LNCaP clone FGC (cell line): ENCODE results near the gene EMP1.

Source experiments
- DNase-seq: peaks from one replicate; pipeline ENCODE4 v3.0.0-alpha.2; 2011; ENCODE audit warnings: low read depth
- H3K4me3 ChIP-seq: 2 replicates; pipeline ENCODE4 v1.5.1; 2011; ENCODE audit warnings: mild to moderate bottlenecking, low read depth, low read length, control low read depth
- CTCF ChIP-seq: IDR thresholded peaks from 2 replicates; pipeline ENCODE4 v1.5.1; 2012; ENCODE audit warnings: mild to moderate bottlenecking; ENCODE audit not compliant: control insufficient read depth, insufficient read depth; ENCODE audit errors: extremely low read depth

Gene EMP1

DNA sequence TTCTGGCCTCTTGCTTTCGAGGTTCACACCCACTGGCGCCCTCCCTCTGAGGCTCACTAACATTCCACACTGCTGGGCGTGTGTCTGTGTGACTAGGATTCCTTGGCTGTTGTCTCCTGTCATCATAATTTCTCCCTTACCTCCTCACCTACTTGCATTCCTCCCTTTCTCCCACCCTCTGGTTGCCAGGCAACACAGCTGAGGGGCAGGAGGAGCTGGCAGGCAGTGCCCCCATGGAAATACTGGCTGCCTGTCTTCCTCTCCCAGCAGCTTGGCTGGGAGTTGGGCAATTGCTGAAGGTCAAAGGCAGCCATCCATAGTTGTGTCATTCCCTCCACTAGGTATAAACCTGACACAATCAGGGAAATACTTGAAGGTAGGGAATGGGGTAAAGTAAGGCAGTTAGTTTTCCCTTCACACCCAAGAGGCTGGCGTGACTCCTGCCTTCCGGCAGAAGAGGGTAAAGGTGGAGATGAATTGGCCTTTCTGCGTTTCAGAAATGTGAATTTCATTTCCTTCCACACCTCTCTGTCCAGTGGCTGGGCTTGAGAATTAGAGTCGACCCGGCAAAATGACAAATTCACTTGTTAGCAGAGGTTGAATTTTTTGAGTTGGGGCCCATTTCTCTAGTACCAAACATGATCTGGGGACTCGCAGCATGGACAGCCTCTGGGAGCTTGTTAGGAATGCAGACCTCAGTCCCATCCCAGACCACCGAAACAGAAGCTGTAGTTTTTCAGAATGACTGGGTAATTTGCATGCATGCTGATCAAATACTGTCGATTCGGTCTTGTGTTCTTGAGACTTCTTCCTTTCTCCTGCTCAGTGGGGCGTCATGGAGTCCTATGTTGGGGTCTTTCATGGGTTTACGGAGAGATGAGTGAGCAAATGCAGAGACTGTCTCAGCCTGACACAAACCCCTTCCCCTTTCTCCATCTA lies 24.3 kb upstream of the EMP1 start:
- H3K4me3 ChIP-seq: no peak overlapping the region
- TF ChIP-seq CTCF: no peak
- no peak for DNase-seq

DNA sequence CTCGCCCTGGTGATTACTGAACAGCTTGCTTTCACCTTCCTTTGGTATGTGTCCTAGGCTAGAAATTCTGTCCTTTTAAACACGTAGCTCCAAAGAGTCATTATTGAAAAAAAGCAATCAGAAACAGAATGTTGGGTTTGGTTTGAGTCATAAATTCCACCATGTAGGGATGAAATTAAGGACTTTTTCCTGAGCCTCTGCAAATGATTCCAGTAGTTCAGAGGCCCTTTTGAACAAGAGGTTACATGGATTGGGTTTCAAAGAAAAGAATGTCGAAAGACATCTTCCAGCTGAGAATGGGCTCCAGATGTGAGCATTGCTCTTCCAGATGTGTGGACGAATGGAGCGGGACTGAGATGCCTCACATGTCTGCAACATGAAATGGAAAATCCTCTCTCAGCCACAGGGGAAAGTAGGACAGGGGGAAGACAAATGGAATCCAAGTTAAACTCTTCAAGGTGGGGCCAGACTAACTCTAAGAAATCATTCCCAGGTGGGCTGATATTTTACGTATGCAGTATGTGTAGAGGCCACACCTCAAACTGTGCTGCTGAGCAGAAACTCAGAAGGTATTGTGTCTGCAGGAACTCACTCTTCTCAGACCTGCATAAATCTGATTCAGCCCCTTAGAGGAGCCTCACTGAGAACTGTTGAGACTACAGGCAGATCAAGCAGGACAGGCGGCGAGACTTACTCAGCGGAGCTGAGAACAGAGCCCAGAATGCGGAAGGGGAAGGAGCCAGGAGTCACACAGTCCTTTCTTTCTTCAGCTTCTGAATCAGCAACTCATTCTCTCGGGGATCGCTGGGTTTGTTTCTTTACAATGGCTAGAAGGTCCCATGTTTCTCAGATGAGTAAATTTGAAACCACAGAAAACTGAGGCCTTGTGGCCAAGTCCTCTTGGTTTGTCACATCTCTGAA lies 23.3 kb upstream of the EMP1 start:
- no peak overlapping the region for H3K4me3 ChIP-seq
- TF ChIP-seq CTCF: no peak
- DNase-seq: no peak

- no peak overlapping the region for H3K4me3 ChIP-seq
- TF ChIP-seq CTCF: no peak
- no peak for DNase-seq
Observed at GRCh38 chr12:13175499-13175898, 21.0 kb upstream of the EMP1 start.

- no peak for TF ChIP-seq CTCF
- no peak overlapping the region for H3K4me3 ChIP-seq
- DNase-seq: no peak
Observed at GRCh38 chr12:13176256-13176655, 20.3 kb upstream of the EMP1 start.

GRCh38 chr12:13177373-13177772 lies 19.2 kb upstream of the EMP1 start:
- no peak for DNase-seq
- no peak for TF ChIP-seq CTCF
- H3K4me3 ChIP-seq: no peak overlapping the region

- DNase-seq: no peak
- no peak for TF ChIP-seq CTCF
- H3K4me3 ChIP-seq: no peak overlapping the region
Observed at GRCh38 chr12:13177906-13178305, 18.6 kb upstream of the EMP1 start.
